Activated CD4-positive, CD25-positive, alpha-beta regulatory T cell treated with anti-CD3 and anti-CD28 coated beads, Interleukin-2, amount 50 U/mL, for 24 hours (primary cell): ENCODE data around the gene IL1B.
"Not testable (repeated sequence)": the region's sequence is repeated elsewhere in the genome, so short reads cannot be mapped to it uniquely, and the experiment has no call there.

ENCODE experiments used
- ATAC-seq, 2 donors: fragments of 150-1000 bp; cut with Tn5 transposase; one replicate each; pipeline ENCODE4 v1.10.0; 2021; ENCODE audit warnings: mild to moderate bottlenecking in 1 of 2, moderate library complexity in 1 of 2

The IL1B gene

GRCh38 chr2:112836695-112837117 lies at the start of gene IL1B:
Gene IL1B, minus strand, starts transcription at chr2:112836779. Its CDS starts 550 bp downstream, at chr2:112836229.
- no peak for ATAC-seq

- no peak for ATAC-seq
Observed at GRCh38 chr2:112886291-112886690, 49.7 kb upstream of the IL1B start.

- no peak for ATAC-seq
Observed at GRCh38 chr2:112885506-112885902, 48.9 kb upstream of the IL1B start.

GRCh38 chr2:112884869-112885505 lies 48.4 kb upstream of the IL1B start:
- peak; percentile 73 to 76 for ATAC-seq

GRCh38 chr2:112883669-112884068 lies 47.1 kb upstream of the IL1B start:
- no peak for ATAC-seq

- ATAC-seq: peak; percentile 72 to 76
Observed at GRCh38 chr2:112881217-112881985, 44.8 kb upstream of the IL1B start.

GRCh38 chr2:112880696-112881095 lies 44.1 kb upstream of the IL1B start:
- ATAC-seq: no peak

GRCh38 chr2:112880091-112880531 lies 43.5 kb upstream of the IL1B start:
- peak; percentile 48 to 54 for ATAC-seq

- ATAC-seq: no peak
Observed at GRCh38 chr2:112879491-112880041, 43.0 kb upstream of the IL1B start.

GRCh38 chr2:112877423-112877822 lies 40.8 kb upstream of the IL1B start:
- no peak for ATAC-seq

GRCh38 chr2:112876971-112877361 lies 40.4 kb upstream of the IL1B start:
- no peak for ATAC-seq

- ATAC-seq: no peak
Observed at GRCh38 chr2:112876257-112876970, 39.8 kb upstream of the IL1B start.

- ATAC-seq: no peak
Observed at GRCh38 chr2:112870841-112871835, 34.6 kb upstream of the IL1B start.

GRCh38 chr2:112869258-112869842 lies 32.8 kb upstream of the IL1B start:
- peak in 1 of 2 donors; percentile 74 for ATAC-seq

GRCh38 chr2:112867701-112868631 lies 31.4 kb upstream of the IL1B start:
- no peak for ATAC-seq

GRCh38 chr2:112866128-112866835 lies 29.7 kb upstream of the IL1B start:
- no peak for ATAC-seq

- no peak for ATAC-seq
Observed at GRCh38 chr2:112864072-112864471, 27.5 kb upstream of the IL1B start.

GRCh38 chr2:112859406-112860183 lies 23.0 kb upstream of the IL1B start:
- not testable (repeated sequence) for ATAC-seq

GRCh38 chr2:112850588-112850987 lies 14.0 kb upstream of the IL1B start:
- ATAC-seq: no peak
